Measurements from ENCODE around the gene CAP2.

DNA sequence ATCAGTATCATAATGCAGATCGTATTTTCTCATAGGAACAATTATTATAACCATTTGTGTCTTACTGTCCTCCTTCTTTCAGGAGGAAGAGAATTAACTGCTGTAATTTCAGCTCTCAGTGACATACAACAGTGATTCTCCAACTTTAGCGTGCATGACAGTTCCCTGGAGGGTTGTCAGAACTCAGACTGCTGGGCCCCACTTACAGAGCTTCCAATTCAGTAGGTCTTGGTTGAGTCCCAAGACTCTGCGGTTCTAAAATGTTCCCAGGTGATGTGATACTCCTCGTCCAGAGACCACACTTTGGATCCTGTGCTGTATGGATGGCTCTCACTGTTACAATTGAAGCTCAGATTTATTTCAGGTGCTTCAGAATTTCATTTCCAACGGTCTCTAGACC is 72.8 kb downstream of the CAP2 start:
- no peak for TF ChIP-seq EZH2 (IDR thresholded peaks at IDR 0.05)
- TF ChIP-seq POLR2AphosphoS5 (IDR thresholded peaks at IDR 0.05; ENCODE audit: borderline replicate concordance, low read depth, low read length), result no peak
- no peak for TF ChIP-seq FOXP2 (optimal IDR thresholded peaks at IDR 0.05; ENCODE audit: control extremely low read depth, extremely low read length, insufficient read depth)

All from SK-N-MC (cell line).